Gastroesophageal sphincter (tissue), 3 donors: Measurements from ENCODE around the gene ADORA3.

Experiments used
- CTCF ChIP-seq, 4 experiments: fragments of 200-600 bp in 2 of 4; fragments of 450-650 bp in 2 of 4; sonication (generic) in 1 of 4; IDR thresholded peaks; one replicate each; pipeline ENCODE4 v1.5.1; 2017 to 2019; ENCODE audit warnings: antibody characterized with exemption in 4 of 4, mild to moderate bottlenecking in 2 of 4, moderate library complexity in 2 of 4
- EP300 ChIP-seq: sonication (generic); formaldehyde crosslinking; IDR thresholded peaks from one replicate; pipeline ENCODE4 v1.6.1; 2017; ENCODE audit warnings: antibody characterized with exemption, mild to moderate bottlenecking
- POLR2A ChIP-seq, 2 donors: fragments of 450-650 bp; IDR thresholded peaks; one replicate each; pipeline ENCODE4 v1.6.1; 2017; ENCODE audit warnings: antibody characterized with exemption in 2 of 2, mild to moderate bottlenecking in 2 of 2, moderate library complexity in 1 of 2

- no peak for TF ChIP-seq POLR2A (IDR thresholded peaks at IDR 0.05)
- TF ChIP-seq CTCF (IDR thresholded peaks at IDR 0.05) = no peak
- TF ChIP-seq EP300 = no peak
Observed at GRCh38 chr1:111480674-111481073, 22.8 kb downstream of the ADORA3 start.
